HG03108 (cell line): ENCODE measurements around the gene ZNF787.

ENCODE experiments used
- ATAC-seq: cut with Tn5 transposase; IDR thresholded peaks from one replicate; pipeline ENCODE4 v1.9.1; 2021; ENCODE audit warnings: moderate library complexity; ENCODE audit not compliant: unreplicated experiment

ZNF787 gene

GRCh38 chr19:56123266-56123891, 2.3 kb upstream of the ZNF787 start:
- no peak for ATAC-seq

- peak; percentile 28 for ATAC-seq
These were observed 520 bp downstream of the ZNF787 start for GRCh38 chr19:56120371-56121179.

GRCh38 chr19:56120002-56120370, 1.1 kb downstream of the ZNF787 start:
- ATAC-seq, result no peak

- no peak for ATAC-seq
These were observed 1.5 kb downstream of the ZNF787 start for GRCh38 chr19:56119582-56119978.

- ATAC-seq, result no peak
These were observed 2.2 kb downstream of the ZNF787 start for GRCh38 chr19:56118666-56119581.

GRCh38 chr19:56117889-56118288, 3.2 kb downstream of the ZNF787 start:
- no peak for ATAC-seq

GRCh38 chr19:56117376-56117884, 3.7 kb downstream of the ZNF787 start:
- ATAC-seq, result no peak

- no peak for ATAC-seq
These were observed 4.5 kb downstream of the ZNF787 start for GRCh38 chr19:56116606-56117005.

- no peak for ATAC-seq
These were observed 5.6 kb downstream of the ZNF787 start for GRCh38 chr19:56115490-56115889.

- ATAC-seq, result no peak
These were observed 6.4 kb downstream of the ZNF787 start for GRCh38 chr19:56114778-56115110.

- ATAC-seq, result no peak
These were observed 6.9 kb downstream of the ZNF787 start for GRCh38 chr19:56114051-56114777.

- ATAC-seq, result no peak
These were observed 7.9 kb downstream of the ZNF787 start for GRCh38 chr19:56113074-56113632.

- ATAC-seq, result no peak
These were observed 8.8 kb downstream of the ZNF787 start for GRCh38 chr19:56112313-56112709.

- peak; percentile 76 for ATAC-seq
These were observed 9.3 kb downstream of the ZNF787 start for GRCh38 chr19:56111601-56112312.

- no peak for ATAC-seq
These were observed 10.3 kb downstream of the ZNF787 start for GRCh38 chr19:56110515-56111448.

GRCh38 chr19:56109226-56109625, 11.9 kb downstream of the ZNF787 start:
- no peak for ATAC-seq

- ATAC-seq, result no peak
These were observed 12.5 kb downstream of the ZNF787 start for GRCh38 chr19:56108447-56109195.
